Stimulated activated CD8-positive, alpha-beta memory T cell treated with anti-CD3 and anti-CD28 coated beads, Interleukin-15, amount 100 ng/mL, for 1 hour (primary cell): ENCODE results near the gene MAML3.

ENCODE experiments used
- DNase-seq: peaks from one replicate; pipeline ENCODE4 v3.0.0-alpha.2; 2020; ENCODE audit warnings: low read depth

Gene MAML3

DNA sequence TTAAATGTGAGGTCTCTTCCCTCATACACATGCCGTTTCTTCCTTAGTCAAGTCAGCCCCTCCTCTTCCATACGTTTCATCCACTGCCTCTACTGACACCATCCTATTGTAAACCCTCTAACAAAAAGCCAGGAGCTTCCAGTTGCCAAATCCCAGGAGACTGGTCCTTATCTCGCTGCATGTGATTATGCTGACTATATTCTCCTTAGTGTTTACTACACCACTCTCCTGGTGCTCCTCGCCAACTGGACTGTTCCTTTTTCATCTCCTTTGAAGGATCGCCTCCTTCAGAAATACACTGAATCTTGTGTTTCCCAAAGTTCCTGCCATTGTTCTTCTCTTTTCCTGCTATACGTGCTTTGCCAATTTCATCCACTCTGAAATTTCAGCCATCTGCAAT, 27.7 kb downstream of the MAML3 start:
- DNase-seq: no peak

DNA sequence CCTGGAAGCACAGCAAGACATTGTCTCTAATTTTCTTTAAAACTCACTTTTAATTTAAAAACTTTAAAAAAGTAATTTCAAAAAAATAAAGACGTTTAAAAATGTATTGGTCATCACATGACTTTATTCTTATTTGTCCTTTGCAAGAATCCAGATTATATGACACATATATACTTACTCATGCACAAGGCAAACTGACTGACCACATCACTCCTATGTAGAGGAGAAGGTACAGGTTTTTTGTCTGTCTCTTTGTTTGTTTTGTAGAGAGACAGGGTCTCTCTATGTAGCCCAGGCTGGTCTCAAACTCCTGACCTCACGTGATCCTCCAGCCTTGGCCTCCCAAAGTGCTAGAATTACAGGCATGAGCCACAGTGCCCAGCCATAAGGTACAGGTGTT, 28.6 kb downstream of the MAML3 start:
- no peak for DNase-seq

DNA sequence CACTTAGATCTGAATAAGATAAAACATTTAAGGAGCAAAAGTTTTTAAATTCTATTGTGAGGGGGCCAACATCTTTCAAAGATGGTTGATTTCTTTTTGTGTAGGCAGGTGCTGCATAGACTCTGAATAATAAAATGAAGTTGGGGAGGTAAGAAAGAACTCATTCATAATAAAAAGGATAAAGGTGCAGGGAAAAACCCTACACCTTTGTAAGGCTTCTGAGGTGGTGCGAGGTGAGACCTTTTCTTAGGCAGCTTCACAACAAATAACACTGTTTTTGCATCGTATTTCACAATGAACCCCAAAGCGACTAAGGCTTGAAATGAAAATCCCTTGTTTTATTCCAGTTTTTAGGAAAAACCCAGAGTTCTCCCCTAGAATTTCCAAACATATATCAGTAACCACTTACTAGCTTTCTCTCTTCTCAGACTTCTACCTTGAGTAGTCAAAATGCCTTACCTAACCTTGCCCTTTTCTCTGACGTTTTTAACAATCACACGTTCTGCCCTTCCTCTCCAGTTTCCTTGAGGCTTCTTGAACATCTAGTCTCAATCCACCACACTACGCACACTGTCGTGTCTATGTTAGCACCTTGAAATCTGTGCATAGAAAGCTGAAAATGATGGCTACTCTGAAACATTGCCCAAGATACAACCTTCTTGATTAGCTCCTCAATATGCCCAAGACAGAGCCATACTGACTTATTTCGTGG, 30.2 kb downstream of the MAML3 start:
- no peak for DNase-seq

DNA sequence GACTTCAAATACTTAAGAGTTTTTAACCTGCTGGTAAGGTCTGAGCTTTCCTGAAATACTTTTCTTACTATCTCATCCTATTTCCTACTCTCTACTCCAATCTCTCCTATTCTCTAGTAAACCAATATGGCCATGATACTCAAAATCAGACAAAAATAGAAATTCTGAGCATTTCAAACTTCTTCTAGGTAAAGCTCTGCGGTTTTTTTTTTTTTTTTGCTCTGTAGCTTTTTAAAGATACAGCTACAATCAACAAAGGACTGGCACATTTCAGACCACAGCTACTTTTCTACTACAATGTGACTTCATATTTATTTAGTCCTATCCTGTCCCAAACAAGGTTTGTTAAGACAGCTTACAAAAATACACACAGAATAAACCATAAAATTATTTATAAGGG, 31.1 kb downstream of the MAML3 start:
- no peak for DNase-seq

DNA sequence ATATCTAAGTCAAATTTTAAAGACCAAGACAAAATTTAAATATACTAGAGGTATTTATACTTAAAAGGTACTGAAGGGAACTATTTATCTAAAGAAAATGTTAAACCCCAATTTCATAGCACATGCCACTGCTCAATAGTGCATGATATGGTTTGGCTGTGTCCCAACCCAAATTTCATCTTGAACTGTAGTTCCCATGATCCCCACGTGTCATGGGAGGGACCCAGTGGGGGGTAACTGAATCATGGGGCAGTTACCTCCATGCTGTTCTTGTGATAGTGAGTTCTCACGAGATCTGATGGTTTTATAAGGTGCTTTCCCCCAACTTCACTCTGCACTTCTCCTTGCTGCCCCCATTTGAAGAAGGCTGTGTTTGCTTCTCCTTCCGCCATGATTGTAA, 32.3 kb downstream of the MAML3 start:
- DNase-seq: no peak

DNA sequence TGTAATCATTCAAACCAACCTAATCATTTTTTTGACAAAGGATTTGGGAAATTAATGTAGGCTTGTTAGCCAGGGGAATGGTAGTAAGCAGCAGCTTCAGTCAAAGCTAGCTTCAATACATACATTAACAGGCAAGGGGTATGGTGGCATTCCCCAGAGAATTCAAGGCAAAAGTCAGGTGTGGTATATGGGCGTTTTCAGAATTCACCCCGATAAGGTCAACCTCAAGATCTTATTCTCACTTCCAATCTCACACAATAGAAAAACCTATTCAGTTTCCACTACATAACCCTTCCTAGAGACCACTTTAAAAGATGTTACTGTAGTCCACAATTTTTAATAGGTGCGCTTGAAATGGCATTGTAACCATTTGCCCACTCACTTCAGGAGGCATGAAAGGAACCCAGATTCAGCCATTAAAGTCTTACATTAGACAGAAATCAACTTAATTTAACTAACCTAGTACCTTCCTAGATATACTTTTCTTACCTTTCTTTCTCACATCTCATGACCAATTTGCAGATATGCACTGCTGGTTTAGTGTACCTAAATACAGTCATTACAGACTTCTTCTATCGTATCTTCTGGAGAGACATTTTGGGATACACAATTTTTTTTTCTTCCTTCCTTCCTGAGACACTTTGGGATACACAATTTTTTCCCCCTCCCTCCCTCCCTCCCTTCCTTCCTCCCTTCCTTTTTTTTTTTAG, 34.9 kb downstream of the MAML3 start:
- DNase-seq: no peak

DNA sequence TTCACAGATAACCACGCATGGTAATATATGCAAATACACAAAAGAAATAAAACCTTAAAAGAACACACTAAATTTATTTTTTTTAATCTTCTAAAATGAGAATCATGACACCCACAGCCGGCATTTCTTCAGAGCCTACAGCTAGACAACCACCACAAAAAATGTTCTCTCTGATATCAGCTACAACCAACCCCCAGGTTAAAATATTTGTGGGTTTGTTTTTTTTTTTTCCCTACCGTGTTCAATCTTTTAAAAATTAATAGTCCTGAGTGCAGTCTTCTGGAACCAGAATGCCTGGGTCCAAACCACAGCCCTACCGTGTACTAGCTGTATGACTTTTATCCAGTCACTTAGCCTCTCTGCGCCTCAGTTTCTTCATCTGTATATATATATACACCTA, 36.0 kb downstream of the MAML3 start:
- no peak for DNase-seq

DNA sequence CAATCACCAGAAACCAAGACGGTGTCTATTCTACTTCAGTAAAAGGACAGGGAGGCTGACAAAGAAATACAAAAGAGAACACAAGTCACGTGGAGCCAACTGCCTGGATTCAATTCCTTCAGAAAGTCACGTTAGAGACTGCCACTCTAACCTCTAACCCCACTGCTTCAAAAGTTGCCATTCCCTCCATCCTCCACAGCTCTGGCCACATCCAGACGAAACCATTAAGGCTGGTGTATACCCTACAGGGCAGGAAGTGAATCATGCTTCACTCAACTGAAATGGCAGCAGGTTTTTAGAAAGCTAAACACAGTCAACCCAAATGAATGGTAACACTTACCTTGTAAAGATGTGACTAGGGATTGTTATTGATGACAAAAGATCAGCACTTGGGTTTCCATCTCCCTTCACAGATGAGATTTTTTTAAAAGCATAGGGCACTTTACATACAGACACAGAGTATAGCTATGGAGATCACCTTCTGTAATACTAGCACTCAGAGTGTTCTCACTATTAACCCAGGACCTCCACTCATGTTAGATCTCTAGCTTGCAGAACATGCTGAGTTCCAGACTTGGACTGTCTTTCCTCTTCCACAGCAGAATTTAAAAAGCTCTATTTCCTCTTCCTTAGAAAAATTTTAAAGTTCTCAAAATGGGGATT, 37.4 kb downstream of the MAML3 start:
- DNase-seq: no peak

DNA sequence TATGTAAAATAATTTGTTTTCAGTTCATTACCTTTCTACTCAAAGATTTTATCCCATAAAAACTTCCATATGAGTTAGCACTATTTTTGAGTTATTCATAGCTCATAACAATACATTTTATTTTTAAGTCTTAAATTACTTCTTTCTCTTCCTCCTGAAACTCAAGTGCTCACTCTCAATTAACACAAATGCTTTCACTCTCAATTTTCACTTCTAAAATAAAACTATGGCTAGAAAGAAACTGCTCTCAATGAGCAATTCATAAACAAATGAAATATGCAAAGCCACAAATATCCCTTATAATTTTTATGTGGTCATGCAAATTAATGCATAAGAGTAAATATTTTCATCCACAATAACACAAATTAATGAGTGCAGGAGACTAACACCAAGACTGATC, 38.8 kb downstream of the MAML3 start:
- no peak for DNase-seq

DNA sequence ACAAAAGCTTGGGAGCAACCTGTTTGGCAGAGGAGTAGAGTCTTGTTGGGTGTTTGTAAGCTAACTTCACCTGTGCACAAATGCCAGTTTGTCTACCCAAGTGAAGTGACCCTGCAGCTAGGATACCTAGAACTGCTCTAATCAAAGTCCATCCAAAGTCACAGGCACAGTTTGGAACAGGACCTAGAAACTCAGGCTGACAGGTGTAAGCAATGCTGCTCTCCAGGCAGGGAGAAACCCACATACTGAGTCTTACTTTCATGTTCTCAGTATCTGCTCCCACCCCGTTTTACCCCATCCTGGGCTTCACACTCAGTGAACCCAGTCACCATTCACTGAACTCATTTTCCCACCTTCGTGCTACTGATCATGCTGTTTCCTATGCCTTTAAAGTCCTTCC, 40.3 kb downstream of the MAML3 start:
- DNase-seq: no peak

DNA sequence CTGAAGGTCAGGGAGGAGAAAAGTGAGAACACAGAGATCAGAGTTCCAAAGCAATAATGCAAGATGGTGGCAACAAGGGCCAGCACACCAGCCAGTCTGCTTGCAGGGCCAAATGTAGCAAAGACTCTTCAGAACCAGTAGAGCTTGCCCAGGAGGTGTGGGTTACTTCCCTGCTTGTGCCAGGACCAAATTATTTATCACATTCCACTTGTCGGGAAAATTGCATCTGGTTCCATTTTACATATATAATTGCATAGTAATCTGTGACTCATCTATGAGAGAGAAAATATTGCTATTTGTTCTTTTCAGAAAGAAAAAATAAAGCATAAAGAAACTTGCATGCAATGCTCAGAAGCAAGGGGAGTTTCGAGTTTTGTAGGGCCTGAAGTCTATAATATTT, 41.4 kb downstream of the MAML3 start:
- DNase-seq: no peak

DNA sequence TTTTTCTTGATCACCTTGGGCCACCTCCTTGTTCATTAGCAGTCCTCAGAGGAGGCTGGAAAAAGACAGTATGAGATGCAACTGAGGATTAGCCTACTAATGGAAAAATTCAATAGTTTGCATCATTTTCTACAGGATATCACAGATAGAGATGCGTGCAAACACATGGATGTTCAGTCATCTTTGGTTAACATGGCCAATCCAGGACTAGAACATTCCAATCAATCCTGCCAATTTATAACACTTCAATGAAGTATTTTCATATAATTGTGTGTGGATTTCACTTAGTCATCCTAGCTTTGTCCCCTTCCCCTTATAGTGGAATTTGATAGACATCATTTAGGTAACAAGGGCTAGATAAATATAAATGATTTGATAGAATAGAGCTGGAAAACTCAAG, 42.7 kb downstream of the MAML3 start:
- DNase-seq: no peak

DNA sequence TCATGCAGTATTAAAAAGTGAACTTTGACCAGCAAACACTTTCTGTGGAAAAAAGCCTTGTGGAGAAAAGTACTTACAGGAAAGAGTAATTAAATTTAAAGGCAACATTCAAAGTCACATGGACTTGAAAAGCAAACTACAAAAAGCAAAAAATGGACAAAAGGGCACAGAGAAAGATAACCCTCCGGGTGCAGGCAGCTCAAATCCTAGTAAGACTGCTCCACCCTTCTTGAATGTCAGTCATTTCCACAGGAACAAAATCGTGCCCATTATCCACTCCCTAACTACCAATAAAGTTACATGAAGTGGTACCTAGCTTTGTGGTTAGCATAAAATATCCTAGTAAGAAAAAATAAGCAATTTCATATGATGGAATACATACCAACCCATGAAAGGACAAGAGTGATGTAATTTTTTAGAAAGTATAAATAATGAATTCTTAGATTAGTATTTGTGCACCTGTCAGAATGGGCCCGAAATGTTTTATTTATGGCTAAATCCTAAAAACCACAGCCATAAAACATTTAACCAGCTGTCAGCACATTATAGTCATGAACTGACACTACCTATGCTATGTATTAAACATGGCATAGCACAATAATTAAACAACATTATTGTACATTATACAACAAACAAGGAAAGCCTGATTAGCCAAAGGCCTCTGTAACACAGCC, 43.3 kb downstream of the MAML3 start:
- DNase-seq: no peak

DNA sequence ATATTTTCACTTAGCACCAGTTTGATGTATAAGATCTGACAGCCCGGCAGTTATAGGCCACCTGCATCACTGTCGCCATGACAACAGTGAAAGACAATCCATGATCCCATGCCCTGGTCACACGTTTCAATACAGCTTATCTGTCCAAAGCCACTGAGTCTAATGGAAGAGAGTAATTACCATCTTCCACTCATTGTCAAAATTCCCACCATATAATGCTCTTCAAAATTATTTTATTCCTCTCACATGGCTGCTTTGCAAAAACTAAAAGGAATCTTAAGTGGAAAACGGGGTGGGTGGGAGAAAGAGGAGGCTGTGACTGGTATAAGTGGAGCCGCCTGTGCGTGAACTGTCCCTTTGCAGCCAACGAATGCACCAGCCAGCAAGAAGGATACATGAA, 44.2 kb downstream of the MAML3 start:
- no peak for DNase-seq

DNA sequence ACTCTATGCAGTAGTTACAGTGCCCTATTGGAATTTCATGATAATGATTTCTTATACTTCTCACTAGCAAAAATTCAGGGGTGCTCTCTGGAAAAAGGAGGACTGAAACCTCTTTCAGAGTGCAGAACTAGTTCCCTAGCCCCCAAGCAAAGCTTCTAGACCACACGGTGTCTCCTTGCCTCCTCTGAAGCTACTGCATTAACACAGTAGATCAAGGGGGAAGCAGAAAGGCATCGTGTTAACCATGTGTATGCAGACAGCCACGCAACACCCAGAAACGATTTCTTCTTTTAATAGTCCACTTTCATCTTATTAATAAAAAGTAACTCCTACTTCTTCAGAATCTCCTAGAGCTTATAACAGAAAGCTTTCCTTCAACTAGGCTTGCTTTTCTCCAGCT, 44.7 kb downstream of the MAML3 start:
- no peak for DNase-seq

DNA sequence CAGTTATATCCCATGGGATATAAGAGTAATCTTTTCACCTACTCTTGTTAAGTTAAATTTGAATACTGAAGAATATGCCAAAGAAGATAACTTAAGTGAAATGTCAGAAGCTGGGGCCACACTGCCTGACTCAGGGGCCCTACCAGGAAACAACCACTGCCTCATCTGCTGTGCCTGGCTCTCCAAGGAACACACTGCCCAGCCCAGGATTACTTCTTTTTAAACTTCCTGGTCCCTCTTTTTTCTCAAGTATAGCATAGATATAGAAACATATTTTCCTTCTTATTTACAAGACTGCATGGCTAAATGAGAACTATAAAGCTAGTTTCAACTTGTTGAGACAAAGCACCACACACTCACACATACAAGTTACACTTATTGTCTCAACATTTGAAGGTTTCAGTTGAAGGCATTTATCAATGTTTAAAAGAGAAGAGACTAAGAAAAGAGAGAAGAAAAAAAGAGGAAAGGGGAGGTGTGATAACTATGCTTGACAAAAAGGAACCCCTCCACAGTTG, 45.2 kb downstream of the MAML3 start:
- DNase-seq: no peak

DNA sequence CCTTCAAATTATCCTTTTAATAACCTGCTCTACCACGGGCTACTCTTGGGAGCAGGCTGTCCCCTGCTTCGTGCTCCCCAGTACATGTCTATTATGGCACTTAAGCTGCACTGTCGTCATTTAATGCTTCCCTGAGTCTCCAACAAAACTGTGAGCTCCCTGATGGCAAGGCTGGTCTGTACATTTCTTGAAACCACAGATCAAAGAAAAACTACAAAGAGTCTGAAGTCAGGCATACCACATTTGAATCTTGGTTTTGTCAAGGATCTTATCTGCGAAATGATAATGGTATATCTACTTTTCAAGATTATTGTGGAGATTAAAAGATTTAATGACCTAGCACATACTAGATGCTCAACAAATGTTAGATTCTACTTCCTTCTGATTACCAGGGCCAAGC, 45.7 kb downstream of the MAML3 start:
- no peak for DNase-seq

DNA sequence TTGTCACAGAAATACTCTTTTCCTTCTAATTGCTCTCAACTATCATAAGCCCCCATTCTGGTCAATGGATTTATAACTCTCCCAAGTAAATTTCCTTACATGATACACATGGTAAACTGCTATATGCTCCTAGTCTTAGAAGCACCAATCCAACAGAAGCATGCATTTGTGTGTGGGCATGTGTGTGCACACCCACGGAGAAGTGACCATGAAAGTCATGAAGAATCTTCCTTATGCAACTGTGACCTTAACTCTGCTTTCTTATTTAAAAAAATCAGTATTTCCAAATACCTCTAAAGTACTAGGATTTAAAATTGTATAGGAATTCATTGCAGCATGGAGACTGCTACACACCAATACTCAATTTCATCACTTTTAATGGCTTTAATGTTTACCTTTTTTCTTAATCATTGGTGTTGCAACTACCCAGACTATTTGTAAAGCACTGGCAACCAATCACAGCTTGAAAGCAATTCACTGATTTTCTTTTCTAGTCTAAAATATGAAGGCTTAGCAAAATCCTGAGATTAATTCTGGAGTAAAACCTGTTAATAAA, 47.6 kb downstream of the MAML3 start:
- no peak for DNase-seq

DNA sequence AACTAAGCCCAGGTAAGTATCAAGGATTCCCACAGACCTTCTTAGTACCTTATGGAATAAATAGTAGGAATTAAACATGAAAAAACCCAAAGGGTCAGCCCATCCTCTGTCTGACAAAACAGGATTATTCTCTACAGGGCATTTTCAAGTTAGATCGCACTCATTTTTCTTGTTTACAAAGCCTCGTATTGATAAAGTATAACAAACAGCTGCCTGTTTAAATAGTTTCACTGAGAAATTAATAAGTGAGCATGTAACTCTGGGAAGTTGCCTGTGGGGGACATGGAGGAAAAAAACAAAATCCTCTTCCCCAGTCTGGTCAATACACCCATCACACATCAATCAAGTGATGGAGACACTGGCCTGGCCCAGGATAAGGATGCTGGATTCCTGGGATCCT, 48.5 kb downstream of the MAML3 start:
- no peak for DNase-seq

DNA sequence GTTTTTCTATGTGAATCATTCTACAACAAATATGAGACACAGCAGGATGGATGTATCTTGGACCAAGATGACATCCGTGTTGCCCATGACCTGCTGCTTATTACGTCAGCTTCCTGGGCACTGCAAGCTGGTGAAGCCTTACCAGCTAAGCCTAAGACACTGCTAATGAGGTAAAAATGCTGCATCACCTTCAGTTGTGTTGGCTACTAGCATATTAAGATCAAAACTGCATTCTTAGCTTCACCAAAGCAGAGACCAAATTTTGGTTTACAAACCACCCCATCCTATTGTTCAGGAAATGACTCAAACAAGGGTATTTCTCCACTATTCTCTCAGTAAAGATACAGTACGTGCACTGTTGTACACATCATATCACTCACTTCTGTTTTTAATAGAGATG, 50.3 kb downstream of the MAML3 start:
- no peak for DNase-seq

DNA sequence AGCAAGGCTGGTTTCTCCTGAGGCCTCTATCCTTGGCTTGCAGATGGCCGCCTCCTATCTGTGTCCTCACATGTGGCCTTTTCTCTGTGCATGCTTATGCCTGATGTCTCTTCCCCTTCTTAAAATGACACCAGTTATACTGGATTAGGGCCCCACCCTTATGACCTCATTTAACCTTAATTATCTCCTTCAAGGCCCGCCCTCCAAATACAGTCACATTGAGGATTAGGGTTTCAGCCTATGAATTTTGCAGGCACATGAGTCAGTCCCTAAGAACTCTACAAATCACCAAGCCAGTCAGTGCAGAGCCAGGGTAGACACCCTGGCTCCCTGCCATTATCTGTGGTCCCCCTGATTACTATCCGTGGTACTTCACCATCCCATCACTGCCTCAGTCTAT, 51.6 kb downstream of the MAML3 start:
- no peak for DNase-seq

DNA sequence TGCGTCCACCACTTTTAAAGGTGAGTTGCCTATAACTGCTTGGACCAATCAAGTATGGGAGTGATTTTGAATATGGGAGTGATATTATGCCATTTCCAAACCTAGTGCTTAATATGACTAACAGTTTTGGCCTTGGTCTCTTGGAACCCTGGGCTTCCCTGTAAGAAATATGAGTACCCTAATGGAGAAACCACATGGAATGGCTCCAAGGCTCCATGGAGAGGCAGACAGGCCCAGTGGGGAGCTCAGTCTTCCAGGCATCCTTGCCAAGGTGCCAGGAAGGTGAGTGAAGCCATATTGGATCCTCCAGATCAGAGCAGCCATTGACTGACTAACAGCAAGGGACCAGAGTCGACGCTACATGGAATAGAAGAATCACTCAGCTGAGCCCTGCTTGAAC, 53.2 kb downstream of the MAML3 start:
- no peak for DNase-seq
